Mesothelial cell of epicardium (in vitro differentiated cells): Measurements from ENCODE around the gene MIPEP. TPM values are rescaled to one million over a fixed set of nuclear protein-coding genes. Genes with fewer than 3 reads are reported as not detected.

ENCODE experiments used
- DNase-seq, 2 experiments: peaks; one replicate each; pipeline ENCODE4 v3.0.0; 2021; ENCODE audit warnings: low spot score in 2 of 2; ENCODE audit not compliant: unreplicated experiment in 2 of 2
- H3K27ac Mint-ChIP-seq: 2 replicates; pipeline ENCODE4 v1.8.0; 2021; ENCODE audit warnings: mixed read lengths
- H3K27me3 Mint-ChIP-seq: 2 replicates; pipeline ENCODE4 v1.8.0; 2021; ENCODE audit warnings: low read depth, mixed read lengths
- H3K36me3 Mint-ChIP-seq: 2 replicates; pipeline ENCODE4 v1.8.0; 2021; ENCODE audit warnings: mixed read lengths
- H3K4me1 Mint-ChIP-seq: 2 replicates; pipeline ENCODE4 v1.8.0; 2021; ENCODE audit warnings: mixed read lengths
- H3K4me3 Mint-ChIP-seq: 2 replicates; pipeline ENCODE4 v1.8.0; 2021; ENCODE audit warnings: mild to moderate bottlenecking, moderate library complexity, mixed read lengths
- H3K9me3 Mint-ChIP-seq: 2 replicates; pipeline ENCODE4 v1.8.0; 2021; ENCODE audit warnings: mixed read lengths
- CTCF ChIP-seq: fragments of 200-600 bp; sonication (generic); IDR thresholded peaks from one replicate; pipeline ENCODE4 v1.5.0; 2021; ENCODE audit warnings: antibody characterized with exemption; ENCODE audit not compliant: unreplicated experiment
- total RNA-seq: library from RNA; stranded (reverse); gene quantifications from 3 replicates; pipeline ENCODE4 v1.2.1, GENCODE V29; 2021

Gene MIPEP
- total RNA-seq, 1 donor from 2014 or later = 13.1 TPM

- Mint-ChIP-seq H3K27ac (no peak overlapping the region), H3K4me1 (peaks cover 8% of the 10 kb centered on the region), H3K4me3 (no peak overlapping the region), H3K9me3 (no peaks in the 10 kb centered on the region), H3K36me3 (peaks cover under 1% of the 10 kb centered on the region), H3K27me3 (no peaks in the 10 kb centered on the region)
- no peak for DNase-seq
- no peak for TF ChIP-seq CTCF
Measured at GRCh38 chr13:23789576-23790346, 99.4 kb downstream of the MIPEP start.

GRCh38 chr13:23788459-23788858 is 100.7 kb downstream of the MIPEP start:
- H3K4me1 Mint-ChIP-seq = no peaks in the 10 kb centered on the region
- H3K4me3 Mint-ChIP-seq = no peak overlapping the region

GRCh38 chr13:23787464-23787863 is 101.7 kb downstream of the MIPEP start:
- no peaks in the 10 kb centered on the region for H3K4me1 Mint-ChIP-seq
- H3K36me3 Mint-ChIP-seq = peaks cover 8% of the 10 kb centered on the region
- H3K9me3 Mint-ChIP-seq = peaks cover 5% of the 10 kb centered on the region
- H3K27me3 Mint-ChIP-seq = no peaks in the 10 kb centered on the region
- no peak for TF ChIP-seq CTCF
- no peak overlapping the region for H3K4me3 Mint-ChIP-seq
- H3K27ac Mint-ChIP-seq = no peak overlapping the region
- DNase-seq = no peak

More at GRCh38 chr13:23788459-23788858, 100.7 kb downstream of the MIPEP start:
- no peak for DNase-seq
- H3K9me3 Mint-ChIP-seq = peaks cover 4% of the 10 kb centered on the region
- no peak for TF ChIP-seq CTCF
- H3K36me3 Mint-ChIP-seq = peaks cover 7% of the 10 kb centered on the region
- H3K27me3 Mint-ChIP-seq = no peaks in the 10 kb centered on the region
- no peak overlapping the region for H3K27ac Mint-ChIP-seq

- no peak for TF ChIP-seq CTCF
- peaks cover 10% of the 10 kb centered on the region for H3K9me3 Mint-ChIP-seq
- H3K27ac Mint-ChIP-seq = no peak overlapping the region
- H3K4me3 Mint-ChIP-seq = no peak overlapping the region
- H3K36me3 Mint-ChIP-seq = peaks cover 13% of the 10 kb centered on the region
- H3K4me1 Mint-ChIP-seq = no peaks in the 10 kb centered on the region
- H3K27me3 Mint-ChIP-seq = no peaks in the 10 kb centered on the region
- DNase-seq = no peak
Measured at GRCh38 chr13:23786607-23787006, 102.6 kb downstream of the MIPEP start.

GRCh38 chr13:23778879-23779278 is 110.3 kb downstream of the MIPEP start:
- no peak for TF ChIP-seq CTCF
- Mint-ChIP-seq H3K4me3 (no peak overlapping the region), H3K36me3 (peaks cover 27% of the 10 kb centered on the region), H3K9me3 (peaks cover 17% of the 10 kb centered on the region), H3K27me3 (no peaks in the 10 kb centered on the region), H3K27ac (no peak overlapping the region), H3K4me1 (peaks cover 35% of the 10 kb centered on the region)
- DNase-seq = no peak
